Left cardiac atrium (tissue), 4 donors: Measurements from ENCODE around the gene FGFR4. TPM values are rescaled to one million over a fixed set of nuclear protein-coding genes. Genes with fewer than 3 reads are reported as not detected.
A peak's percentile ranks its signal among the peaks of the same experiment; 100 is the strongest.
"Not testable (repeated sequence)": the region's sequence is repeated elsewhere in the genome, so short reads cannot be mapped to it uniquely, and the experiment has no call there.

Source experiments
- ATAC-seq, 2 donors: fragments of 200-7000 bp; cut with Tn5 transposase; one replicate each; pipeline ENCODE4 v1.9.1; 2020; ENCODE audit warnings: mild to moderate bottlenecking in 2 of 2, moderate library complexity in 2 of 2
- DNase-seq: peaks from one replicate; pipeline ENCODE4 v3.0.0-alpha.2; 2020
- intact Hi-C, 2 donors: fragments of 100-400 bp; cut with DNase I; formaldehyde crosslinking; loops; one replicate each; pipeline versions ENCODE4 v1.14.1 to v1.15.1; 2022 to 2023
- long read RNA-seq: library from polyadenylated mRNA; unstranded; transcript quantifications from one replicate; pipeline ENCODE4 v2.0.0, GENCODE V29; 2021
- total RNA-seq, 2 donors: library from RNA; stranded (reverse); fragmentation: NEBNext Ultra II Directional; extraction: Animal tissue kit (Norgen Biotek cat#: 25700); gene quantifications; one replicate each; pipeline ENCODE4 v1.2.1, GENCODE V29; 2021
- donor health status: DM: no; HTN: yes; CAD: no.
- donor health status: DM: no; HTN: yes; CAD: no; lungs with severe emphysema.
- donor health status: DM: yes; HTN: yes; CAD: no.
- donor health status: Dilated cardiomyopathy.

The FGFR4 gene
- total RNA-seq, result 1 to 10 TPM in 1 of 2 donors, under 1 TPM in 1; 0.92 to 1.4 TPM
- long read RNA-seq, partial matches to known transcripts, result 0 of 2 reads
- long read RNA-seq, other reads (novel, unspliced or antisense), result 2 of 2 reads

GRCh38 chr5:177086654-177087397 lies at the start of gene FGFR4:
FGFR4 (plus strand) TSS chr5:177086915; CDS start chr5:177089603, 2,688 bp downstream.
- ATAC-seq, result peak; percentile 79 to 82

GRCh38 chr5:177036921-177037320 lies 49.8 kb upstream of the FGFR4 start:
- intact Hi-C loops, result no loop called here
- ATAC-seq (no peak), DNase-seq (no peak)

More at GRCh38 chr5:177086654-177087397, at the start of gene FGFR4:
- intact Hi-C loops, result no loop called here
- DNase-seq, result peak; percentile 64

- intact Hi-C loops, result no loop called here
- DNase-seq, result no peak
- ATAC-seq, result peak in 1 of 2 donors; percentile 51
Observed at GRCh38 chr5:177040814-177041420, 45.8 kb upstream of the FGFR4 start.

- ATAC-seq, result no peak
Observed at GRCh38 chr5:177041936-177042335, 44.8 kb upstream of the FGFR4 start.

GRCh38 chr5:177043114-177043513 lies 43.6 kb upstream of the FGFR4 start:
- DNase-seq (no peak), ATAC-seq (no peak)
- intact Hi-C loops, result no loop called here

More at GRCh38 chr5:177041936-177042335, 44.8 kb upstream of the FGFR4 start:
- intact Hi-C loops, result no loop called here
- DNase-seq, result no peak

GRCh38 chr5:177043958-177044357 lies 42.8 kb upstream of the FGFR4 start:
- ATAC-seq (no peak), DNase-seq (no peak)
- intact Hi-C loops, result no loop called here

GRCh38 chr5:177044641-177045040 lies 42.1 kb upstream of the FGFR4 start:
- no peak for ATAC-seq
- intact Hi-C loops, result no loop called here

GRCh38 chr5:177045631-177046030 lies 41.1 kb upstream of the FGFR4 start:
- ATAC-seq, result no peak
- intact Hi-C loops, result no loop called here
- no peak for DNase-seq

More at GRCh38 chr5:177044641-177045040, 42.1 kb upstream of the FGFR4 start:
- DNase-seq, result no peak

GRCh38 chr5:177048531-177048930 lies 38.2 kb upstream of the FGFR4 start:
- intact Hi-C loops, ATAC-seq, DNase-seq: not testable (repeated sequence)

- DNase-seq (no peak), ATAC-seq (no peak)
- intact Hi-C loops, result no loop called here
Observed at GRCh38 chr5:177049285-177049684, 37.4 kb upstream of the FGFR4 start.

- DNase-seq (no peak), ATAC-seq (no peak)
- intact Hi-C loops, result no loop called here
Observed at GRCh38 chr5:177064500-177065277, 22.0 kb upstream of the FGFR4 start.

GRCh38 chr5:177065491-177065890 lies 21.2 kb upstream of the FGFR4 start:
- DNase-seq, result no peak
- intact Hi-C loops, result no loop called here
- no peak for ATAC-seq

GRCh38 chr5:177066224-177066623 lies 20.5 kb upstream of the FGFR4 start:
- DNase-seq (no peak), ATAC-seq (no peak)

GRCh38 chr5:177067503-177067902 lies 19.2 kb upstream of the FGFR4 start:
- ATAC-seq (no peak), DNase-seq (no peak)
- intact Hi-C loops, result no loop called here

More at GRCh38 chr5:177066224-177066623, 20.5 kb upstream of the FGFR4 start:
- intact Hi-C loops, result no loop called here

- ATAC-seq (no peak), DNase-seq (no peak)
- intact Hi-C loops, result loop anchor here in 1 of 2 donors (2.0 kb wide), 1 partner anchor 42 kb away; no protein-coding TSS in a partner anchor
Observed at GRCh38 chr5:177070536-177071191, 16.1 kb upstream of the FGFR4 start.

GRCh38 chr5:177071666-177072385 lies 14.9 kb upstream of the FGFR4 start:
- DNase-seq (peak; percentile 53), ATAC-seq (peak; percentile 75 to 77)
- intact Hi-C loops, result loop anchor here in 1 of 2 donors (2.0 kb wide), 1 partner anchor 41 kb away; no protein-coding TSS in a partner anchor

GRCh38 chr5:177077335-177077734 lies 9.4 kb upstream of the FGFR4 start:
- intact Hi-C loops, result no loop called here
- no peak for DNase-seq

GRCh38 chr5:177079606-177080005 lies 7.1 kb upstream of the FGFR4 start:
- intact Hi-C loops, result no loop called here
- no peak for ATAC-seq
- DNase-seq, result no peak

More at GRCh38 chr5:177077335-177077734, 9.4 kb upstream of the FGFR4 start:
- ATAC-seq, result no peak
